ENCODE measurements around the gene CLDN8. TPM values are rescaled to one million over a fixed set of nuclear protein-coding genes. Genes with fewer than 3 reads are reported as not detected.

The CLDN8 gene
- total RNA-seq, 1 donor from 2014 or later, result not detected

GRCh38 chr21:30200000-30200399 lies 15.9 kb downstream of the CLDN8 start:
- DNase-seq, result no peak

GRCh38 chr21:30194701-30195299 lies 21.1 kb downstream of the CLDN8 start:
- DNase-seq, result no peak

- no peak for DNase-seq
Observed at GRCh38 chr21:30193201-30193600, 22.7 kb downstream of the CLDN8 start.

GRCh38 chr21:30190554-30190953 lies 25.3 kb downstream of the CLDN8 start:
- no peak for DNase-seq

- no peak for DNase-seq
Observed at GRCh38 chr21:30189773-30190172, 26.1 kb downstream of the CLDN8 start.

GRCh38 chr21:30186242-30186641 lies 29.7 kb downstream of the CLDN8 start:
- DNase-seq, result no peak

- no peak for DNase-seq
Observed at GRCh38 chr21:30168086-30168485, 47.8 kb downstream of the CLDN8 start.

- no peak for DNase-seq
Observed at GRCh38 chr21:30166705-30167104, 49.2 kb downstream of the CLDN8 start, which contains the start of gene CLDN17. TSS of gene CLDN17 (minus strand) at chr21:30166805. CDS start at chr21:30166617, 188 bp downstream.

GRCh38 chr21:30166171-30166570 lies 49.7 kb downstream of the CLDN8 start:
- no peak for DNase-seq

GRCh38 chr21:30164796-30165195 lies 51.1 kb downstream of the CLDN8 start:
- DNase-seq, result no peak

Other genes with a start within 250 kb of the CLDN8 start
- gene CLDN17, start 49.3 kb downstream of the CLDN8 start, total RNA-seq, result not detected
- gene KRTAP24-1, start 66.9 kb upstream of the CLDN8 start, total RNA-seq, result not detected
- not detected for gene KRTAP25-1, start 73.4 kb upstream of the CLDN8 start, total RNA-seq
- gene KRTAP26-1, start 104.2 kb upstream of the CLDN8 start, total RNA-seq, result not detected
- gene KRTAP27-1, start 121.6 kb upstream of the CLDN8 start, total RNA-seq, result not detected
- not detected for gene KRTAP23-1, start 132.5 kb upstream of the CLDN8 start, total RNA-seq
- gene KRTAP13-2, start 156.2 kb upstream of the CLDN8 start, total RNA-seq, result not detected
- gene KRTAP13-1, start 179.9 kb upstream of the CLDN8 start, total RNA-seq, result not detected
- not detected for gene KRTAP13-3, start 209.8 kb upstream of the CLDN8 start, total RNA-seq
- not detected for gene KRTAP13-4, start 214.1 kb upstream of the CLDN8 start, total RNA-seq
- not detected for gene KRTAP15-1, start 224.2 kb upstream of the CLDN8 start, total RNA-seq

Data from occipital lobe (tissue), 2 donors.